AG20443 (cell line): ENCODE results near the gene SREK1IP1.

Source experiments
- DNase-seq: peaks from one replicate; pipeline ENCODE4 v3.0.0; 2012; ENCODE audit warnings: low spot score, mixed read lengths

SREK1IP1 gene

DNA sequence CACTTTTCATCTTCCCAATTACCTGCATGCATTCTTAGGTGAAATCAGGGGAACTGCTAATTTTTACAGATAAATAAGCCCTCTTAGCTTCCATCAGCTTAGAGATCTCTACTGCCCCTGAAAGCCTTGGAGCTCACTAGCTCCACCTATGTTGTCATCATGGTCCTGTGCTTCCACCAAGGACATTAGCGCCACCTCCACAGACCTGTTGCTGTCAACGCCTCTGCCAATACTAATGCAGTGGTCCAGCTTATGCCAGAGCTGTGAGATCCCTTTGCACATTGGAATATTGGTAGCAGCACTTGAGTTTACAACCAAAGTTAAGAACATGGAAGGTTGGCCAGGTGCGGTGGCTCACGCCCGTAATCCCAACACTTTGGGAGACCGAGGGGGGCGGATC is 85.9 kb downstream of the SREK1IP1 start:
- no peak for DNase-seq

DNA sequence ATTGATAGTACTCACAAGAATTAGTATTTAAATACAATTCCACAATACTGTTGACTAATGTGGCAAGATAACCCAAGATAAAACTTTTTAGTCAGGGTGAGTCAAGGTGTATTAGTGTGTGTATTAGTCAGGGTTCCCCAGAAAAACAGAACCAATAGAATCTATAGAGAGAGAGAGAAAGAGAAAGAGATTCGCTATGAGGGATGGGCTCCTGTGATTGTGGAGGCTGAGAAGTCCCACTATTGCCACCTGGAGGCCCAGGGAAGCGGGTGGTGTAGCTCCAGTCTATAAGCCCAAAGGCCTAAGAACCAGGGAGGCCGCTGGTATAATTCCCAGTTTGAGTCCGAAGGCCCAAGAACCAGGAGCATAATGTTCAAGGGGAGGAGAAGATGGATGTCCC is 88.2 kb downstream of the SREK1IP1 start:
- no peak for DNase-seq

DNA sequence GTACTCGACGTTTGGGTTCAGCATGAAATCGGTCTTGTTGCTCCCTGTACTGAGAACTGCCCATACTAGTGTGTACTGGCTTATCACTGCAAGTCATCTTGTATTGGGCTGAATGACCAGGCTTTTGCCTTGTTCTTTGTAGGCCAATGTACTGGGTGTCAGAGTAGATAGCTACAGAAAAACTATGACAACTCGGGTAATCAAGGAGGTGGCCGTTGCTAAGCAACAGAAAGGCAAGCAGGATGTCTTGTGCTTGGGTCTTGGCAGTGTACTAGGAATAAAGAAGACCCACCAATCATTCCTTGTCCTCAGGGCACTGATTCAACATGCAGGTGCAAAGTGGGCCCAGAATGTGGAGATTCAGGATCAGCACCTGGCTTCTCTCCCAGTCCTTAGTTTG is 90.1 kb downstream of the SREK1IP1 start:
- DNase-seq: no peak

DNA sequence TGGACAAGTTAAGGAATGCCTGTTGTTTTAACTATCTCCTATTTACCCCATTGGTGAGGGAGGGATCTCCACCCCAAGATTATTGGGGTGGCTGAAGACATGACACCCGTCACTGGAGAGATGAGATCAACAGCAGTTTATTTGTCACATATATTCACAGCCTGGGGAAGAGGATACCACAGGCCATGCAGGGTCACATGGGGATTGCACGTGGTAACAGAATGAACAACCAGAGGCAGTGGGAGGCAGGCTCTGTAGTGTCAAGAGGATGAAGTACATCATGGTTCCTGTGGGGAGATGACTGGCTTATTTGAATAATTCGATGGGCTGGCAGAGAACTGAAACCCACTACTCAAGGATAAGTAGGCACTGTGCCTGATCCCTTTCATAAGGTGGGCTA is 96.8 kb downstream of the SREK1IP1 start:
- no peak for DNase-seq

DNA sequence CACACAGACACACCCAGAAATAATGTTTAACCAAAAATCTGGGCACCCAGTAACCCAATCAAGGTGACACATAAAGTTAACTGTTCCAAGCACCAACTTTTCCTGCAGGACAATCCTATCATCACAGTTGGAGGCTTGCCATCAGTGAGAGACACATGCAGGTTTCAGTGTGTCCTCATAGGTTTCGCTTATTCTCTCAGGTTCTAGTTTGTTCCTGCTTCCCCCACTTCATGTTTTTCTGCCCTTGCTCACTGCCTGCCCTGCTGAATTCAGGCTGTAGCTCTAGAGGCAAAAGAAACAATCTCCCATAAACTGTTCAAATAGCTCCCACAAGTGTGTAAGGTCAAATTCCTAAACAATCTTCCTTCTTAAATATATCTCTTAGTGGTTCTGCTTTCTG is 98.2 kb downstream of the SREK1IP1 start:
- DNase-seq: no peak
